OCI-LY3 (cell line): ENCODE measurements around the gene COPA.

Experiments
- H2AFZ ChIP-seq: fragments of 200-600, 300-600 bp; shearing (Covaris generic); 2 replicates; pipeline ENCODE4 v1.6.0; 2014; ENCODE audit warnings: antibody characterized with exemption, low read depth, low read length
- H3K27ac ChIP-seq: fragments of 200-600, 300-600 bp; sonication (generic); 2 replicates; pipeline ENCODE4 v1.5.1; 2014; ENCODE audit warnings: mild to moderate bottlenecking, low read length, moderate library complexity, mixed read lengths
- H3K27me3 ChIP-seq: fragments of 200-600, 300-600 bp; sonication (generic); 2 replicates; pipeline ENCODE4 v1.6.1; 2014; ENCODE audit warnings: low read depth, low read length, mixed read lengths
- H3K36me3 ChIP-seq: fragments of 200-600, 300-600 bp; sonication (generic); replicated peaks from 2 replicates; pipeline ENCODE3; 2014; ENCODE audit warnings: low read depth, low read length, mixed read lengths
- H3K4me1 ChIP-seq: fragments of 300-600, 200-600 bp; sonication (generic); 2 replicates; pipeline ENCODE4 v1.6.1; 2014; ENCODE audit warnings: low read length, mixed read lengths
- H3K4me2 ChIP-seq: fragments of 200-600, 300-600 bp; sonication (generic); 2 replicates; pipeline ENCODE4 v1.6.1; 2014; ENCODE audit warnings: low read length, mixed read lengths
- H3K4me3 ChIP-seq: fragments of 300-600, 200-600 bp; sonication (generic); 2 replicates; pipeline ENCODE4 v1.5.1; 2014; ENCODE audit warnings: antibody characterized with exemption, mild to moderate bottlenecking, low read length, moderate library complexity
- H3K79me2 ChIP-seq: fragments of 300-600, 200-600 bp; shearing (Covaris generic); 2 replicates; pipeline ENCODE4 v1.6.1; 2014; ENCODE audit warnings: mild to moderate bottlenecking, low read length, mixed read lengths
- H3K9ac ChIP-seq: fragments of 300-600, 200-600 bp; shearing (Covaris generic); 2 replicates; pipeline ENCODE4 v1.6.0; 2014; ENCODE audit warnings: mild to moderate bottlenecking, low read length, moderate library complexity
- H3K9me3 ChIP-seq: fragments of 200-600, 300-600 bp; shearing (Covaris generic); 2 replicates; pipeline ENCODE4 v1.6.1; 2014; ENCODE audit warnings: low read length, mixed read lengths; ENCODE audit not compliant: insufficient read depth
- H4K20me1 ChIP-seq: fragments of 200-600, 300-600 bp; sonication (generic); 2 replicates; pipeline ENCODE4 v1.6.1; 2016; ENCODE audit warnings: low read length, mixed read lengths; ENCODE audit not compliant: insufficient read depth
- EZH2phosphoT487 ChIP-seq: fragments of 200-600 bp; shearing (Covaris generic); IDR thresholded peaks from 2 replicates; pipeline ENCODE4 v1.6.1; 2018; ENCODE audit warnings: antibody characterized with exemption, mixed run types, low read depth
- TF ChIP-seq, protein P1 (sequence below): fragments of 200-600, 300-600 bp; sonication (generic); IDR thresholded peaks from 2 replicates; pipeline ENCODE4 v1.5.1; 2014; ENCODE audit warnings: antibody characterized with exemption, low read length, low read depth

COPA gene

DNA sequence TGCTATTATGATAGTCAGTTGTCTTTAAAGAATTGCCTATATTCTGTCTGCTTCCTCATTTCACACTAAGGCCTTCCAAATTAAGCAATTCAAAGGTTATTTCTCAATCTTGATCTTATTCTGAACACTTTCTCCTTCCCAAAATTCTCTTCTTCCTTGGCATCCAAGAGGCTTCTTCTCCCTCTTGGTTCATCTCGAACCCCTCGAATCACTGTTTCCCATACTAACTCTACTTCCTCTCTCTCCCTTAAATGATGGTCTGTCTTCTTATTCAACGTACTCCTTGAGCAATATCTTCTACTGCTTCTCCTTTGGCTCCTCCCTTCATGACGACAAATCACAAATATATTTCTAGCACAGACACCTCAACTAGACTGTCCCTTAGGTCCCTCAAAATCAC lies 4.5 kb downstream of the COPA start:
- peaks cover 75% of the 10 kb centered on the region for H3K79me2 ChIP-seq
- H3K27ac ChIP-seq = no peak overlapping the region
- H3K4me3 ChIP-seq = no peak overlapping the region
- H3K27me3 ChIP-seq = no peaks in the 10 kb centered on the region
- H3K4me1 ChIP-seq = peaks cover 17% of the 10 kb centered on the region
- peaks cover 60% of the 10 kb centered on the region for H3K36me3 ChIP-seq
- peaks cover 39% of the 10 kb centered on the region for H4K20me1 ChIP-seq
- no peak overlapping the region for H3K4me2 ChIP-seq
- TF ChIP-seq, protein P1, sequence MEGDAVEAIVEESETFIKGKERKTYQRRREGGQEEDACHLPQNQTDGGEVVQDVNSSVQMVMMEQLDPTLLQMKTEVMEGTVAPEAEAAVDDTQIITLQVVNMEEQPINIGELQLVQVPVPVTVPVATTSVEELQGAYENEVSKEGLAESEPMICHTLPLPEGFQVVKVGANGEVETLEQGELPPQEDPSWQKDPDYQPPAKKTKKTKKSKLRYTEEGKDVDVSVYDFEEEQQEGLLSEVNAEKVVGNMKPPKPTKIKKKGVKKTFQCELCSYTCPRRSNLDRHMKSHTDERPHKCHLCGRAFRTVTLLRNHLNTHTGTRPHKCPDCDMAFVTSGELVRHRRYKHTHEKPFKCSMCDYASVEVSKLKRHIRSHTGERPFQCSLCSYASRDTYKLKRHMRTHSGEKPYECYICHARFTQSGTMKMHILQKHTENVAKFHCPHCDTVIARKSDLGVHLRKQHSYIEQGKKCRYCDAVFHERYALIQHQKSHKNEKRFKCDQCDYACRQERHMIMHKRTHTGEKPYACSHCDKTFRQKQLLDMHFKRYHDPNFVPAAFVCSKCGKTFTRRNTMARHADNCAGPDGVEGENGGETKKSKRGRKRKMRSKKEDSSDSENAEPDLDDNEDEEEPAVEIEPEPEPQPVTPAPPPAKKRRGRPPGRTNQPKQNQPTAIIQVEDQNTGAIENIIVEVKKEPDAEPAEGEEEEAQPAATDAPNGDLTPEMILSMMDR = no peak
- no peak for TF ChIP-seq EZH2phosphoT487
- no peak overlapping the region for H2AFZ ChIP-seq
- no peaks in the 10 kb centered on the region for H3K9me3 ChIP-seq
- H3K9ac ChIP-seq = no peak overlapping the region

- Histone ChIP-seq H3K4me3 (no peak overlapping the region), H2AFZ (no peak overlapping the region), H3K36me3 (peaks cover 70% of the 10 kb centered on the region), H3K4me2 (no peak overlapping the region), H3K27me3 (no peaks in the 10 kb centered on the region), H3K9ac (no peak overlapping the region), H4K20me1 (peaks cover 15% of the 10 kb centered on the region; the same call in 1 of the 2 replicates), H3K9me3 (no peaks in the 10 kb centered on the region), H3K4me1 (no peaks in the 10 kb centered on the region), H3K79me2 (peaks cover 19% of the 10 kb centered on the region), H3K27ac (no peak overlapping the region)
- no peak for TF ChIP-seq EZH2phosphoT487
- TF ChIP-seq, protein P1 = no peak
These were observed 10.5 kb downstream of the COPA start for GRCh38 chr1:160332516-160332915.

- Histone ChIP-seq H3K9me3 (no peaks in the 10 kb centered on the region), H3K4me3 (no peak overlapping the region), H3K27me3 (no peaks in the 10 kb centered on the region), H3K4me1 (no peaks in the 10 kb centered on the region), H2AFZ (no peak overlapping the region), H4K20me1 (peaks cover 10% of the 10 kb centered on the region; the same call in 1 of the 2 replicates), H3K79me2 (peaks cover 5% of the 10 kb centered on the region; the same call in 1 of the 2 replicates), H3K27ac (no peak overlapping the region), H3K36me3 (peaks cover 77% of the 10 kb centered on the region), H3K9ac (no peak overlapping the region), H3K4me2 (no peak overlapping the region)
- TF ChIP-seq EZH2phosphoT487 = no peak
- TF ChIP-seq, protein P1 = no peak
These were observed 12.9 kb downstream of the COPA start for GRCh38 chr1:160330119-160330518.

DNA sequence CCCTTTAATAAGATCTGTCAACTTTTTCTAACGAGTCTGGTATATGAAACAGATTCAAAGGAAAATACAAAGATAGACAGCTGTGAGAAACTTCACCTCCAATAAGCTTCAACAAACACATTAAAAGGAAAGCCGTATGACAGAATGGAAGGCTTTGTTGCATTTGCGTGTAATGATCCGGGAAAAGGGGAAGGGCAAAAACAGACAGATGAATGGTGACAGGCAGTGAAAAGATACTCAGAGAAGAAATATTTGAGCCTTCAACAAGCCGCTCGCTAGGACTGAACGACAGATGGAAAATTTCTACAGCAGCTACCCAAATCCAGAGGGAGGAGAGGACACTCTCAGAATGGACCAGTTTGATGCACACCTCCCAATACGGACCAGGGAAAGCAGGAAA lies 14.9 kb downstream of the COPA start:
- no peaks in the 10 kb centered on the region for H3K4me1 ChIP-seq
- no peak for TF ChIP-seq EZH2phosphoT487
- TF ChIP-seq, protein P1 = no peak
- H3K9me3 ChIP-seq = no peaks in the 10 kb centered on the region
- no peaks in the 10 kb centered on the region for H3K27me3 ChIP-seq
- H3K4me2 ChIP-seq = no peak overlapping the region
- peaks cover 10% of the 10 kb centered on the region; the same call in 1 of the 2 replicates for H4K20me1 ChIP-seq
- H3K79me2 ChIP-seq = peaks cover 5% of the 10 kb centered on the region; the same call in 1 of the 2 replicates
- H2AFZ ChIP-seq = no peak overlapping the region
- no peak overlapping the region for H3K9ac ChIP-seq
- no peak overlapping the region for H3K4me3 ChIP-seq
- H3K36me3 ChIP-seq = peaks cover 71% of the 10 kb centered on the region
- no peak overlapping the region for H3K27ac ChIP-seq
